ENCODE measurements around the gene NUMA1. TPM values are rescaled to one million over a fixed set of nuclear protein-coding genes. Genes with fewer than 3 reads are reported as not detected.

The NUMA1 gene
- total RNA-seq, 1 donor from 2014 or later: 116 TPM

DNA sequence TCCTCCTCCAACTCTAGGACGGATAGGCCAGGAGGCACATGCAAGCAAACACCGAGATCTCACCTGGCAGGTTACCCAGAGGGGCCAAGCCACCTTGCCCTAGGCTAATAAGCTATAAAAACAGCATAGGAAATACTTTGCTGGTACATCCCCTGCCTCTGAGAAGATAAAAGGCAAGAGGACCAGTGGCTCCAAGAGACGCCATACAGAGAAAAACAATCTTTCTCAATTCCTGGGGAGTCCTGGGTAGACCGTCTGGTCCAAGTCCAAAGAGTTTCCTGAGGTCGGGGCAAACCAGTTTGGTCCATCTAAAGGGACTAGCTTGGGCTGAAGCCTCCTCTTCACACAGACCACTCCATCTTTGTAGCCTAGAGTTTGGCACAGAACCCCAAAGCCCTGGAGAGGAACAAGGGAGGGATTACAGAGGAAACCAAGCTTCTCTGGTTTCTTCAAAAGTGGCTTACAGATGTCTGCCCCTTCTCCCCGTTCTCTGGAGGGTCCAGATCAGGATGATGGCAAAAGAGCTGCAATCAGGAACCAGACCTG lies 40.4 kb downstream of the NUMA1 start:
- DNase-seq (ENCODE audit: low read depth): no peak
- TF ChIP-seq, protein P1, sequence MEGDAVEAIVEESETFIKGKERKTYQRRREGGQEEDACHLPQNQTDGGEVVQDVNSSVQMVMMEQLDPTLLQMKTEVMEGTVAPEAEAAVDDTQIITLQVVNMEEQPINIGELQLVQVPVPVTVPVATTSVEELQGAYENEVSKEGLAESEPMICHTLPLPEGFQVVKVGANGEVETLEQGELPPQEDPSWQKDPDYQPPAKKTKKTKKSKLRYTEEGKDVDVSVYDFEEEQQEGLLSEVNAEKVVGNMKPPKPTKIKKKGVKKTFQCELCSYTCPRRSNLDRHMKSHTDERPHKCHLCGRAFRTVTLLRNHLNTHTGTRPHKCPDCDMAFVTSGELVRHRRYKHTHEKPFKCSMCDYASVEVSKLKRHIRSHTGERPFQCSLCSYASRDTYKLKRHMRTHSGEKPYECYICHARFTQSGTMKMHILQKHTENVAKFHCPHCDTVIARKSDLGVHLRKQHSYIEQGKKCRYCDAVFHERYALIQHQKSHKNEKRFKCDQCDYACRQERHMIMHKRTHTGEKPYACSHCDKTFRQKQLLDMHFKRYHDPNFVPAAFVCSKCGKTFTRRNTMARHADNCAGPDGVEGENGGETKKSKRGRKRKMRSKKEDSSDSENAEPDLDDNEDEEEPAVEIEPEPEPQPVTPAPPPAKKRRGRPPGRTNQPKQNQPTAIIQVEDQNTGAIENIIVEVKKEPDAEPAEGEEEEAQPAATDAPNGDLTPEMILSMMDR (conservative IDR thresholded peaks at IDR 0.05; ENCODE audit: low read depth, low read length): no peak
- H3K4me3 ChIP-seq (ENCODE audit: low read depth, low read length): peak overlapping the region; percentile 77

DNA sequence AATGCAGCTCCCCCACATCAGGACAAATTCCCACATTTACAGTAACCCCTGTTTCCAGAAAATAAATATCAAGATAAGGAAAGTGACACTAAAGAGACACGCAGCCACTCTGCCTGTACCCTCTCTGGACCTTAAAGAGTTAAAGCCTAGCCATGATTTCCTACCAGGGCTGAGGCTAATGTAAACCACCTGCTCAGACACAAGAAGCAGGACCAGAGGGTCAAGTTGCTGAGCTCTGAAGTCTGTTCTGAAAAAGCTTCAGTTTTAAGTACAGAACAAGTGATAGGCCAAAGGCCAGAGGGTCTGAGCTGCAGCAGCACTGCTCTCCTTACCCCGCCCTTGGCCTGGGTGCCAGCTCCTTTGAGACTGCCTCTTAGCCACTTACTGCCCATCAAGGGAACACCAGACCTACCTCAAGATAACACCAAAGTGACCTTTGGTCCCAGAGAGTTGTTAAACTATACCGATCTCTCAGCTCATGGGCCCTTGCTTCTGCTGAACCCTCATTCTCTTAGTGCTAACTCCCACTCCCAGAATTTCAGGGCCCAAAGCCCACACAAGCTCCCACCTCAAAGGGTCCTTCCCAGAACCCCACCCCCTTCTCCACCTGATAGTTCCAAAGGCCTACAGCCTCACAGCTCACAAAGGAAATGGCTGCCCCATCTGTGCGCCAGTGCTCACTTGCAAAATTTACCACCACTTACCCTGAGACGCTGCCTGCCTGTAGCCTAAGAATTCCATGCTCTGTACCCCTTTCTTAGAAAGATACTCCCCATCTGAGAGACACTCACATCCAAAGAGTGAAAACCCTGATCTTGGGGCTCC lies 41.1 kb downstream of the NUMA1 start:
- TF ChIP-seq, protein P1 (conservative IDR thresholded peaks at IDR 0.05; ENCODE audit: low read depth, low read length): no peak
- DNase-seq (ENCODE audit: low read depth): no peak
- peak overlapping the region; percentile 77 for H3K4me3 ChIP-seq (ENCODE audit: low read depth, low read length)

DNA sequence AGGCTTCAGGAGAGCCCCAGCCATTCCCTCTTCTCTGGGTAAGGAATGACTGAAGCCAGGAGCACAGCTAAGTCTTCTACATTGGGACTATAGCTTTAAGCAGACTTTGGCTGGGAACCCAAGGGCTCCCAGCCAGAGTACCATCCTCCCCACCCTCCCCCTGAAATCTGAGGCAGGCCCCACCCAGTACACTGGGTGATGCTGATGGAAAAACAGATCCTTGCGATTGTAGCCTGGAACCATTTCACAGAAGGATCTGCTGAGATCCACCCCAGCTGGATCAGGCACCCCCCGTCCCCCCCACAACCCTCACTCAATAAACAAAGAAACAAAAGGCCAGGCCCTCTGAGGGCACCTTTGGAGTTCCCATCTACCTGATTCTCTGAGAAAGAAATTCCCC lies 41.9 kb downstream of the NUMA1 start:
- H3K4me3 ChIP-seq (ENCODE audit: low read depth, low read length): peak overlapping the region; percentile 77
- no peak for DNase-seq (ENCODE audit: low read depth)
- TF ChIP-seq, protein P1 (conservative IDR thresholded peaks at IDR 0.05; ENCODE audit: low read depth, low read length): no peak

DNA sequence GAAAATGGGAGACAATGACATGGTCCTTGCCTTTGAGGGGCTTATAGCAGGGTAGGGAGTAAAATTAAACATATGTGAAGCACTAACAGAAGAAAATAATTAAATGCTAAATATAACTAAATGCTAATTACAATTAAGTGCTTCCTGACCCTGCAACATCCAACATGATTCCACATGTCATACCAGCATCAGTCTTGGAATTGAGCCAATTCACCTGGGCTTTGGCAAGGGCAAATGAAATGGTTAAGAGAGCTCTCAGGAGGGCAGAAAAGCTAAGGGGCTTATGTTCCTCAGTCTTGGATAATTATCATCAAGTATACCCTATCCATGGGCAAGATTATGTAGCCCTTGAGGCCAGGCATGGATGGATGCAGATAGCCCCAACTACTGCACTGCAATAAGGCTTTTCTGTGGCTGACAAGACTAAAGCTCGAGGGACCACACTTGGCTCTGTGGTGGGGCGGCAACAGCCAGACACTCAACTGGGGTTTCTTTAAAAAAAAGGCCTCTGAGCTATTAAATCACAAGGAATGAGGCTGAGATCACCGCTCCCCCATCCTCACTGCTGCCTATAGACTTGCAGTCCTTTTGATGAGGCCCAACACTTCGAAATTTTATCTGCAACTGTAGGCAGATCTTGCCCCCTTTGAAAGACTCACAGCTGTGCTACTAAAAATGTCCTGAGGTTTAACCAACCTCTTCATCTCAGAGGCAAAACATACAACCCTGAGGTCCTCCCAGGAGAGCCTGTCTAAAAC lies 42.6 kb downstream of the NUMA1 start:
- no peak overlapping the region for H3K4me3 ChIP-seq (ENCODE audit: low read depth, low read length)

DNA sequence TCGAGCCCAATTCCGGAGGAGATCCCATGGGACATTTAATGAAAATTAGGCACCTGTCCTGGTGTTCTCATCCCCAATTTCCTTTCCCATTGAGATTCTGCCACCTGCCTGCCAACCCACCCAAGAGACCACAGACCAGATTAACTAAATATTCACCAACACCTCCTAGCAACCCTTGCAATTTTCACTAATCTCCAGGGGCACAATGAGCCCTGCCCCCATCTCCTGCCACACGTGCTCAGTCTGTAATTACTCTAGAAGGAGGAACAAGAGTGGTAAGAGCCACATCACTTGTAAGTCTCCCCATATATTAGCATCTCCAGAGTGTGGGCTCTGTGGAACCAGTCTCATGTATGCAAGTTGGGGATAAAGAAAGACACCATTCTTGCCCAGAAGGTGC lies 43.7 kb downstream of the NUMA1 start:
- no peak overlapping the region for H3K4me3 ChIP-seq (ENCODE audit: low read depth, low read length)
- TF ChIP-seq, protein P1 (conservative IDR thresholded peaks at IDR 0.05; ENCODE audit: low read depth, low read length): no peak
- no peak for DNase-seq (ENCODE audit: low read depth)

More for the DNA sequence above, 42.6 kb downstream of the NUMA1 start:
- TF ChIP-seq, protein P1 (conservative IDR thresholded peaks at IDR 0.05; ENCODE audit: low read depth, low read length): no peak
- no peak for DNase-seq (ENCODE audit: low read depth)

DNA sequence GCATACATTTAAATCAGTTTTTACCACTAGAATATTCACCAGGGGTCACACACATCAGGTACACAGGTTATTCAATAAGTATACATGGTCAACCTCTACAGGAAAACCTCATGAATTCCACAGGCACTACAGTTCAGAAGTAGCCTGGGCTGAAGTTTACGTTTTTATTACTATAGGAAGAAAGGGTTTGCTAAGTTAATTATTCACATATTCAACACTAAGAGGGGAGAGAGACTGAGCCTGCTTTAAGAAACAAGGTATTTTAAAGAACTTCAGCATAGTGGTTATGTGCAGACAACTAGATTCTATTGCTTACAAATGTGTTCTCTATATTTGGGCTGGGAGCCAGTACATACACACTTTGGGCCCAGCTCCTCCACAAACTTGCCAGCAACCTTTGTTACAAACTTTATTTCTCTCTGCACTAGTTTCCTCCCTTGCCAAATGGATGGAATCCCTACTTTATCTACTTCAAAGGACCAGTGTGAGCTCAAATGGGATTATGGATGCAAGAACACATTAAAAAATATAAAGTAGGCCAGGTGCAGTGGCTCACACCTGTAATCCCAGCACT lies 49.8 kb downstream of the NUMA1 start:
- no peak overlapping the region for H3K4me3 ChIP-seq (ENCODE audit: low read depth, low read length)
- TF ChIP-seq, protein P1 (conservative IDR thresholded peaks at IDR 0.05; ENCODE audit: low read depth, low read length): no peak
- no peak for DNase-seq (ENCODE audit: low read depth)

Measured in epithelial cell of proximal tubule (primary cell).